ENCODE results near the gene SHISA5. TPM values are rescaled to one million over a fixed set of nuclear protein-coding genes. Genes with fewer than 3 reads are reported as not detected.

SHISA5 gene
- total RNA-seq, 1 experiment from 2014 or later, result 104 TPM

- Histone ChIP-seq H2AFZ (ENCODE audit: low read depth, low read length, poor library complexity, severe bottlenecking) (no peak overlapping the region), H3K9ac (ENCODE audit: low read length) (no peak overlapping the region), H3K27me3 (ENCODE audit: insufficient read depth, low read length) (no peaks in the 10 kb centered on the region), H3K79me2 (ENCODE audit: insufficient read depth, low read length) (no peaks in the 10 kb centered on the region), H3K4me1 (ENCODE audit: control insufficient read depth in 1 of 2, insufficient read depth in 2 of 2, low read length in 2 of 2) (peaks cover 0 to 2% of the 10 kb centered on the region in 2 experiments; a peak in 1 of 4 replicates), H4K20me1 (ENCODE audit: insufficient read depth) (no peaks in the 10 kb centered on the region), H3K27ac (ENCODE audit: low read depth, low read length) (no peak overlapping the region), H3K4me2 (ENCODE audit: low read length) (no peak overlapping the region), H3K9me2 (ENCODE audit: insufficient read depth) (no peaks in the 10 kb centered on the region), H3K36me3 (ENCODE audit: control insufficient read depth in 1 of 2, insufficient read depth in 2 of 2, low read length in 2 of 2) (0 out of 4 replicates have a peak, but pooled peaks cover 0 to 4% of the 10 kb centered on the region in 2 experiments), H3K9me3 (ENCODE audit: control insufficient read depth in 1 of 2, insufficient read depth in 1 of 2, low read depth in 1 of 2, low read length in 2 of 2) (no peaks in the 10 kb centered on the region), H3K4me3 (replicated peaks in 1 of 2; ENCODE audit: low read depth in 1 of 2, low read length in 2 of 2) (no peak overlapping the region)
- DNase-seq (ENCODE audit: low read depth, low spot score) (no peak), ATAC-seq (no peak)
- no TSS peak for BruUV-seq (replicated peaks)
- ChIA-PET RAD21 (ENCODE audit: low non-redundant PET in 1 of 2, low total read pairs in 2 of 2, uncharacterized antibody in 2 of 2, unreplicated experiment in 2 of 2) (no interaction called here), POLR2A (no interaction called here), CTCF (no interaction called here)
- TF ChIP-seq ZFX (IDR thresholded peaks at IDR 0.05) (no peak), CTCF (IDR thresholded peaks at IDR 0.05 in 2 of 3, conservative IDR thresholded peaks at IDR 0.05 in 1 of 3; ENCODE audit: borderline replicate concordance in 1 of 3, insufficient read depth in 1 of 3, low read depth in 2 of 3, low read length in 2 of 3) (no peak), SIN3A (IDR thresholded peaks at IDR 0.05; ENCODE audit: low read depth) (no peak)
- intact Hi-C loops (cut with micrococcal nuclease), result no loop called here
Measured at GRCh38 chr3:48518069-48518468, 14.1 kb upstream of the SHISA5 start.

GRCh38 chr3:48516571-48516970 is 12.6 kb upstream of the SHISA5 start:
- POLR2A ChIA-PET, result no interaction called here
- CTCF ChIA-PET, result no interaction called here
- no peaks in the 10 kb centered on the region for H3K27me3 ChIP-seq (ENCODE audit: insufficient read depth, low read length)
- no peaks in the 10 kb centered on the region for H3K9me3 ChIP-seq (ENCODE audit: control insufficient read depth in 1 of 2, insufficient read depth in 1 of 2, low read depth in 1 of 2, low read length in 2 of 2)
- RAD21 ChIA-PET (ENCODE audit: low non-redundant PET in 1 of 2, low total read pairs in 2 of 2, uncharacterized antibody in 2 of 2, unreplicated experiment in 2 of 2), result no interaction called here
- peaks cover 0 to 2% of the 10 kb centered on the region in 2 experiments; a peak in 1 of 4 replicates for H3K4me1 ChIP-seq (ENCODE audit: control insufficient read depth in 1 of 2, insufficient read depth in 2 of 2, low read length in 2 of 2)
- no peak overlapping the region for H3K27ac ChIP-seq (ENCODE audit: low read depth, low read length)
- no peaks in the 10 kb centered on the region for H4K20me1 ChIP-seq (ENCODE audit: insufficient read depth)
- H3K9me2 ChIP-seq (ENCODE audit: insufficient read depth), result no peaks in the 10 kb centered on the region
- no peak overlapping the region for H3K9ac ChIP-seq (ENCODE audit: low read length)
- BruUV-seq (replicated peaks), result no TSS peak
- no peaks in the 10 kb centered on the region for H3K79me2 ChIP-seq (ENCODE audit: insufficient read depth, low read length)
- DNase-seq (ENCODE audit: low read depth, low spot score), result no peak
- H3K4me3 ChIP-seq (replicated peaks in 1 of 2; ENCODE audit: low read depth in 1 of 2, low read length in 2 of 2), result no peak overlapping the region
- 0 out of 2 replicates have a peak, but pooled peaks have one; percentile 47 for ATAC-seq
- H3K4me2 ChIP-seq (ENCODE audit: low read length), result no peak overlapping the region
- intact Hi-C loops (cut with micrococcal nuclease), result no loop called here
- no peak overlapping the region for H2AFZ ChIP-seq (ENCODE audit: low read depth, low read length, poor library complexity, severe bottlenecking)
- 0 out of 4 replicates have a peak, but pooled peaks cover 0 to 4% of the 10 kb centered on the region in 2 experiments for H3K36me3 ChIP-seq (ENCODE audit: control insufficient read depth in 1 of 2, insufficient read depth in 2 of 2, low read length in 2 of 2)
- TF ChIP-seq POLR2AphosphoS5 (IDR thresholded peaks at IDR 0.05; ENCODE audit: low read depth, low read length), result no peak
- TF ChIP-seq ELF1 (IDR thresholded peaks at IDR 0.05; ENCODE audit: borderline replicate concordance, low read depth), result no peak
- TF ChIP-seq EZH2 (IDR thresholded peaks at IDR 0.05), result no peak
- TF ChIP-seq ZNF274 (IDR thresholded peaks at IDR 0.05; ENCODE audit: low read depth, low read length), result no peak
- TF ChIP-seq RAD21 (IDR thresholded peaks at IDR 0.05; ENCODE audit: low read depth), result no peak
- TF ChIP-seq REST (IDR thresholded peaks at IDR 0.05; ENCODE audit: low read depth), result no peak
- no peak for TF ChIP-seq CEBPB (IDR thresholded peaks at IDR 0.05; ENCODE audit: low read depth)
- TF ChIP-seq CBX3 (IDR thresholded peaks at IDR 0.05; ENCODE audit: low read depth), result no peak
- TF ChIP-seq ZBTB33 (IDR thresholded peaks at IDR 0.05; ENCODE audit: extremely low read depth, insufficient replicate concordance, low read length), result no peak
